BLaER1 (cell line): Measurements from ENCODE around the gene GDF2.

Experiments used
- H3K27ac ChIP-seq: shearing (Covaris generic); formaldehyde crosslinking; 2 replicates; pipeline ENCODE4 v1.8.1; 2022
- H3K27me3 ChIP-seq: shearing (Covaris generic); formaldehyde crosslinking; 2 replicates; pipeline ENCODE4 v1.8.1; 2022
- H3K36me3 ChIP-seq: shearing (Covaris generic); formaldehyde crosslinking; 2 replicates; pipeline ENCODE4 v1.8.1; 2022
- H3K4me1 ChIP-seq: shearing (Covaris generic); formaldehyde crosslinking; 2 replicates; pipeline ENCODE4 v1.8.1; 2022
- H3K4me2 ChIP-seq: shearing (Covaris generic); formaldehyde crosslinking; 2 replicates; pipeline ENCODE4 v1.8.1; 2022
- H3K4me3 ChIP-seq: shearing (Covaris generic); formaldehyde crosslinking; 2 replicates; pipeline ENCODE4 v1.8.1; 2022
- H3K9ac ChIP-seq: shearing (Covaris generic); formaldehyde crosslinking; 2 replicates; pipeline ENCODE4 v1.8.1; 2022
- H3K9me3 ChIP-seq: shearing (Covaris generic); formaldehyde crosslinking; 2 replicates; pipeline ENCODE4 v1.8.1; 2022
- H4K20me1 ChIP-seq: shearing (Covaris generic); formaldehyde crosslinking; 2 replicates; pipeline ENCODE4 v1.8.1; 2022
- Cebpa-rat ChIP-seq: shearing (Covaris generic); IDR thresholded peaks from 2 replicates; pipeline ENCODE4 v1.8.1; 2022

The GDF2 gene

DNA sequence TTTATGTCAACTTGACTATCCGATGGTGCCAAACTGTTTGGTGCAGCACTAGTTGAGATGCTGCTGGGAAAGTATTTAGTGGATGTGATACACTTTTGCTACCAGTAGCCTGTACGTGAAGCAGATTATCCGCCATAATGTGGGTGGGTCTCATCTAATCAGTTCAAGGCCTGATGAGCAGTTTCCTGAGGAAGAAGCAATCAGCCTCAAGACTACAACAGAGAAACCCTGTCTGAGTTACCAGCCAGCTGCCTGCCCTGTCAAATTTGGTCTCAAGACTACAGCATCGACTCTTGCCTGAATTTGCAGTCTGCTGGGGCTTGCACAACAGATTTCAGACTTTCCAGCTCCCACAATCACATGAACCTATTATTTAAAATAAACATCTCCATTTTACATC lies 15.1 kb downstream of the GDF2 start:
- Histone ChIP-seq H3K9ac (no peak overlapping the region), H3K9me3 (no peaks in the 10 kb centered on the region), H3K4me2 (no peak overlapping the region), H3K36me3 (no peaks in the 10 kb centered on the region), H3K27me3 (no peaks in the 10 kb centered on the region), H3K4me3 (no peak overlapping the region), H4K20me1 (no peaks in the 10 kb centered on the region), H3K4me1 (peaks cover 8% of the 10 kb centered on the region), H3K27ac (no peak overlapping the region)
- no peak for TF ChIP-seq Cebpa-rat

DNA sequence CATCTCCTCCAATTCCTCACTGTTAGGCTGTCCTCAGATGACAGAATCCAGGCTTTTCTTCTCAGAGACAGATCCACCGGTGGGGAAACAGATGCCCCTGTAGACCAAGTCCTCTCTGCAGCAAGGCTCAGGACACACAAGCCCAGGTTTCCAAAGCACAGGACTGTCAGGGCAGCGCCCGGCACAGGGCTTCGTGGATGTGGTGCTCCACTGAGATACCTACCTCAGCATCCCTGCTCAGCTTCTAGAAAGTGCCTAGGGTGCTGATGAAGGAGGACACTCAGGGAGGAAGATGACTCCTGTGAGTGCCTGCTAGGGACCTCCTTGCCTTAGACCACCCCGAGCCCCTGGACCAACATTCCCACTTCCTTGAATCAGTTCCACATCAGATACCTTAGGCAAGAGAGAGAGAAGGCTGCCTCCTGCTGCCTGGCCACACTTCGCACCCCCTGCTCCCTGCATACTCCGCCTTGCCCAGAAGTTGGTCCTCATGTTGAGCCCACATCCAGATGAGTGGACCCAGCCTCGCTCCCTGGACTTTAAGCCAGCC lies 17.0 kb downstream of the GDF2 start:
- H3K9ac ChIP-seq = no peak overlapping the region
- TF ChIP-seq Cebpa-rat = no peak
- no peaks in the 10 kb centered on the region for H3K27me3 ChIP-seq
- no peaks in the 10 kb centered on the region for H3K9me3 ChIP-seq
- H4K20me1 ChIP-seq = no peaks in the 10 kb centered on the region
- no peak overlapping the region for H3K4me2 ChIP-seq
- H3K4me1 ChIP-seq = peaks cover 8% of the 10 kb centered on the region
- H3K4me3 ChIP-seq = no peak overlapping the region
- no peaks in the 10 kb centered on the region for H3K36me3 ChIP-seq
- no peak overlapping the region for H3K27ac ChIP-seq

DNA sequence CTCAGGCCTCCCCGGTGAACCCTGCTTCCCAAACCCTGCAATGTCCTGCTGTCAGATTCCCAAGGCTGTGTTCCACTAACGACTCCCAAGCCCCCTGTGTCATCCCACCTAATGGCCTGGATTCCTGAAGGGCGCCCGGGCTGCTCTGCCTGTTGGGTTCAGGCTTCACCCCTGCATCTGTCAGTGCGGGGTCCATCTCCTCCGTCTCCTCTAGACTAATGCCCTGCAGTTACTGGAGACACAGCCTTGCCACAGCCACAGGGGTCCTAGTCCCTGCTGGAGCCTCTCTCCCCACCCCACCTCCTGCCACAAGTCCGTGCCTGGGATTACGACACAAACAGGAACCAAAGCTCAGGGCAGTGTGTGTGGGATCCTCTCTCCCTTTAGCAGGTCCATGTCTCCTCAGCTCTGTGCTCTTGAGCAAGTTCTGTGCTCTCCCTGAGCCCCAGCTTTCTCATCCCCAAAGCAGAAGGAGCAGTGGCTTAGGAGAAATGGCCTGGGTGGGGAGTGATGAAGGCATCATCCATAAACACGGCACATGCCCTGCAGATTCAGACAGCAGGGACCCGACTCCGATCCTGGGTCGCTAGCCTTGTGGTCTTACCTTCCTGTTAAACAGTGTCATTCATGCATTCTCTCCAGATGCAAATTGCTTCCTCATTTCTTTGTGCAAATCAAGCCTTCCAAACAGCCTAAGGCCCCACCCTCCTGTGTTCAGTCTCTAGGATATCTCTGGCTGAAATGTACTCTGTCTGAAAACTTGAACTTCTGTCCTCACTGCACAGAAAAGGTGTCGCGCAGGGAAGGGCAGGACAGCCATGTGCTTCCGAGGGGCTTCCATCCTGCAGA lies 17.7 kb downstream of the GDF2 start:
- no peaks in the 10 kb centered on the region for H3K9me3 ChIP-seq
- H3K4me3 ChIP-seq = no peak overlapping the region
- no peak for TF ChIP-seq Cebpa-rat
- H3K4me2 ChIP-seq = peak overlapping the region; percentile 32
- H3K36me3 ChIP-seq = no peaks in the 10 kb centered on the region
- peaks cover 8% of the 10 kb centered on the region for H3K4me1 ChIP-seq
- H3K27ac ChIP-seq = no peak overlapping the region
- no peaks in the 10 kb centered on the region for H3K27me3 ChIP-seq
- no peak overlapping the region for H3K9ac ChIP-seq
- no peaks in the 10 kb centered on the region for H4K20me1 ChIP-seq

DNA sequence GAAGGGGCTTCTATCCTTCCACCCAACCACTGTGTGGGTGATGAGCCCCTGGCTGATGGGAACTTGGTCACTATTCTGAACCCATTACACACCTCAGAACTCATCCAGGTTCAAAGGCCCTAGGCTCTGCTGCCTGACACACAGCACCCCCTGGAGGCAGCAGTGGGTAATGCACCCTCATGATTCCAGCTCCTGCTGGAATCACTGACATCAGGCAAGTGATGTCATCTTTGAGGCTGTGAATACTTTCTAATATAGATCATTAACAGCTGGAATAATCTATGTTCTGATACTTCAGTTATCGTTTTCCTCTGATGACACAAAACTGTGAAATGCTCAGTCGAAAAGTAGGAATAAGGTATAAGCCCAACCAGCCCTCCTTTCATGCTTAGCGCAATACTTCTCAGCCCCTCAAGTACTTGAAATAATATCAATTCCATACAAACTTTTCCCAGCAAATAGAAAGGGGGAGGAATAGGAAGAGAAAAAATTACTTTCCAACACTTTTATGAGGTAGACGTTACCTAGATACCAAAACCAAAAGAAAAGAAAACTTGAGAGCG lies 18.4 kb downstream of the GDF2 start:
- H3K9ac ChIP-seq = no peak overlapping the region
- H3K27me3 ChIP-seq = no peaks in the 10 kb centered on the region
- H3K27ac ChIP-seq = no peak overlapping the region
- H3K4me1 ChIP-seq = peaks cover 8% of the 10 kb centered on the region
- no peak overlapping the region for H3K4me3 ChIP-seq
- no peak for TF ChIP-seq Cebpa-rat
- peak overlapping the region; percentile 32 for H3K4me2 ChIP-seq
- H3K9me3 ChIP-seq = no peaks in the 10 kb centered on the region
- H4K20me1 ChIP-seq = no peaks in the 10 kb centered on the region
- H3K36me3 ChIP-seq = no peaks in the 10 kb centered on the region

DNA sequence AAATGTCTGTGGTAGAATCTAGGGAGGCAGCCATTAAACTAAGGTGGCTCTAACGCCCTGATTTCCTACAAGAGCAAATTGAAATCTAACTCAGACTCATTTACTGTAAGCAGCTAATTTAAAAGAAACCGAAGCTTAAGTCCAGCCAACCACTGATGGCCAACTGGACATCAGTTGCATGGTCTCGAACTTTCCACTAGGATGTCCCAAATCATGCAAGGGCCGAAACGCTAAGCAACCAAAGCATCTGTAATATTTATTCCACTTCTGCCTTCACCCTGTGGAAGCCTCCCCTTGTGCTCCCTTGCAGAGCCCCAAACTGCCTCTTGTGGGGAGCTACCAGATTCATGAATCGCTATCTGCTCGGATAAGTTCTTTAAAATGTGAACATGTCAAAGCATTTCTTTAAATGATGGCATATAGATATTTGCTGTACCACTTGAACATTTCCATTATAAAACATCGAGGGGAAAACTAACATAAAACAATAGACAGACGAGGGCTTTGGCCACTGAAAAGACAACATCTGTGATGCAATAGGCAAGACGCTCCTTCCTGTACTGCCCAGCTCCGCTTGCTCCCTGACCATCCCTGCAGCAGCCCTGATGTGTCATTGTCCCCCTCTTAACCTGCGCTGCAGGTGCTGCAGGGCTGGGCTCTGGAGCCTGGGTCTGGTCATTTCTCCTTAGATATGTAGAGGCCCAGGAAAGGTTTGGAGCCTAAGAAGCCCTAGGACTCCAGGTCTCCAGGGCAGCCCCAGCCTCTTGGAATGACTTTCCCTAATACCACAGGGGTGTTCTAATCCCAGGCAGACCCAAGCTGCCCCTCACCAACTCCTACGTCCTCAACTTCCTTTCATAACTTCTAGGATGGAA lies 23.0 kb downstream of the GDF2 start:
- no peak overlapping the region for H3K27ac ChIP-seq
- no peak for TF ChIP-seq Cebpa-rat
- no peak overlapping the region for H3K4me3 ChIP-seq
- no peaks in the 10 kb centered on the region for H3K9me3 ChIP-seq
- no peak overlapping the region for H3K9ac ChIP-seq
- H3K36me3 ChIP-seq = no peaks in the 10 kb centered on the region
- no peaks in the 10 kb centered on the region for H3K27me3 ChIP-seq
- H3K4me2 ChIP-seq = no peak overlapping the region
- H4K20me1 ChIP-seq = no peaks in the 10 kb centered on the region
- H3K4me1 ChIP-seq = peaks cover 4% of the 10 kb centered on the region

DNA sequence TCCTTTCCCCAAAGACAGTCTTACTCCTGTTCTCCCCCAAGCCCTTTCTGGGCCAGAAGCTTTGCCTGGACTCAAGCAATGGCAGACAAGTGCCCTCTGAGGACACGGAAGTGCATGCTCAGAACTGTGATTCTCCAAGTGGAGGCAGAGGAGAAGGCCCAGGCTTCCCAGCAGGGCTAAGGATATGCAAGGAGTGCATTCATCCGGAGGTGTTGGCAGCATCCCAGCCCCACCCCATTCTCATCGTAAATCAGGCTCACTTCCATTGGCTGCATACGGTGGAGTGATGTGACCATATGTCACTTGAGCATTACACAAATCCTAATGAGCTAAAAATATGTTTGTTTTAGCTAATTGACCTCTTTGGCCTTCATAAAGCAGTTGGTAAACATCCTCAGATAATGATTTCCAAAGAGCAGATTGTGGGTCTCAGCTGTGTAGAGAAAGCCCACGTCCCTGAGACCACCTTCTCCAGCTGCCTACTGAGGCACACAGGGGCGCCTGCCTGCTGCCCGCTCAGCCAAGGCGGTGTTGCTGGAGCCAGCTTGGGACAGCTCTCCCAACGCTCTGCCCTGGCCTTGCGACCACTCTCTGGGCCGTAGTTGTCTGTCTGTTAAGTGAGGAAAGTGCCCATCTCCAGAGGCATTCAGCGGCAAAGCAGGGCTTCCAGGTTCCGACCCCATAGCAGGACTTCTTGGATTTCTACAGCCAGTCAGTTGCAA lies 24.5 kb downstream of the GDF2 start:
- H3K27me3 ChIP-seq = no peaks in the 10 kb centered on the region
- no peaks in the 10 kb centered on the region for H3K9me3 ChIP-seq
- no peak overlapping the region for H3K4me3 ChIP-seq
- no peak overlapping the region for H3K9ac ChIP-seq
- H3K4me2 ChIP-seq = no peak overlapping the region
- TF ChIP-seq Cebpa-rat = no peak
- H3K4me1 ChIP-seq = no peaks in the 10 kb centered on the region
- H3K36me3 ChIP-seq = no peaks in the 10 kb centered on the region
- H3K27ac ChIP-seq = no peak overlapping the region
- no peaks in the 10 kb centered on the region for H4K20me1 ChIP-seq

DNA sequence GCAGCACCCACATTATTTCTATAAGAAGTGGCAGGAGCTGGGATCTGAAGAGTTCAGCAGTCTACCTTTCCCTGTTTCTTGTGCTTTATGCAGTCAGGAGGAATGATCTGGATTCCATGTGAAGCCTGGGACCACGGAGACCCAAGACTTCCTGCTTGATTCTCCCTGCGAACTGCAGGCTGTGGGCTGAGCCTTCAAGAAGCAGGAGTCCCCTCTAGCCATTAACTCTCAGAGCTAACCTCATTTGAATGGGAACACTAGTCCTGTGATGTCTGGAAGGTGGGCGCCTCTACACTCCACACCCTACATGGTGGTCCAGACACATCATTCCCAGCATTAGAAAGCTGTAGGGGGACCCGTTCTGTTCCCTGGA lies 25.0 kb downstream of the GDF2 start:
- Histone ChIP-seq H3K9ac (no peak overlapping the region), H3K4me3 (no peak overlapping the region), H3K4me1 (no peaks in the 10 kb centered on the region), H3K27ac (no peak overlapping the region), H4K20me1 (no peaks in the 10 kb centered on the region), H3K27me3 (no peaks in the 10 kb centered on the region), H3K36me3 (no peaks in the 10 kb centered on the region), H3K4me2 (no peak overlapping the region), H3K9me3 (no peaks in the 10 kb centered on the region)
- TF ChIP-seq Cebpa-rat = no peak

DNA sequence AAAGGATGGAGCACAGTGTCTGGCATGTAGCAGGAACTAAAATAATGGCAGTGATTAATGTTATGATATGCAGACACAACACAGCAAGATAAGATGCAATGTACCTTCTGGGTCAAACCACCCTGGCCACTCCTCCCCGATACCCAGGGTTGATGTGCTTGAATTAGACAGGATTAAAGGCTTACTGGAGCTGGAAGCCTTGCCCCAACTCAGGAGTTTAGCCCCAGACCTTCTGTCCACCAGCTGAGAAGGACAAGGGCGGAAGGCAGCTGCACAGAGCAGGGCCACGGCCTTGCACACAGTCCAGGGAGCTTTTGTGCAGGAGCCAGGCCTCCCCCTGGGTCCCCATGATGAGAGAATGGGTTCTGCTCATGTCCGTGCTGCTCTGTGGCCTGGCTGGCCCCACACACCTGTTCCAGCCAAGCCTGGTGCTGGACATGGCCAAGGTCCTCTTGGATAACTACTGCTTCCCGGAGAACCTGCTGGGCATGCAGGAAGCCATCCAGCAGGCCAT lies 25.9 kb downstream of the GDF2 start, which contains the start of gene RBP3:
Gene RBP3, plus strand, starts transcription at position 226 of the 514 bp plus-strand sequence. Its CDS starts 122 bp downstream, at position 348.
- H3K9me3 ChIP-seq = no peaks in the 10 kb centered on the region
- no peak within 1 kb of the TSS for H3K27ac ChIP-seq
- no peaks in the 10 kb centered on the region for H4K20me1 ChIP-seq
- no peaks in the 10 kb centered on the region for H3K4me1 ChIP-seq
- H3K4me2 ChIP-seq = no peak within 1 kb of the TSS
- no peaks in the 10 kb centered on the region for H3K36me3 ChIP-seq
- no peaks in the 10 kb centered on the region for H3K27me3 ChIP-seq
- TF ChIP-seq Cebpa-rat = no peak
- no peak within 1 kb of the TSS for H3K9ac ChIP-seq
- no peak within 1 kb of the TSS for H3K4me3 ChIP-seq
